HG02763 (cell line): Measurements from ENCODE around the gene DCUN1D4.

ENCODE experiments used
- ATAC-seq: cut with Tn5 transposase; IDR thresholded peaks from one replicate; pipeline ENCODE4 v1.9.1; 2021; ENCODE audit warnings: mild to moderate bottlenecking, moderate library complexity; ENCODE audit not compliant: unreplicated experiment

Gene DCUN1D4

DNA sequence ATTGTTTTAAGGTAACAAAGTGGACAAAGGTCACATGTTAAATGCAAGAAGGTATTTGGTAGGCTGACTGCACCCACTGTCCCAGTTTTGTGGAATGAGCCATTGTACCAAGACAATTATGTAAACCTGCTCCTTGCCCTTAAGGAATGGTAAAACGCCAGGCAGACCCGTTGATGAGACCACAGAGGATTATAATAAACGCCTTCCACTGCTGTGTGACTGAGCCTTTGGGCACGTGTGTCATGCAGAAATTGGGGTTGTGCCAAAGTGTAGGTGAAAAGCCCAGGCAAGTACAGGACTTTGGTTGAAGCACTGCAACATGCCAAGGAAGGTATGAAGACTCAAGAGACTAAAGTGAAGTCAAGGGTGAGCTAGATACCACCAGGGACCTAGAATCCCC lies 117.5 kb downstream of the DCUN1D4 start:
- no peak for ATAC-seq

DNA sequence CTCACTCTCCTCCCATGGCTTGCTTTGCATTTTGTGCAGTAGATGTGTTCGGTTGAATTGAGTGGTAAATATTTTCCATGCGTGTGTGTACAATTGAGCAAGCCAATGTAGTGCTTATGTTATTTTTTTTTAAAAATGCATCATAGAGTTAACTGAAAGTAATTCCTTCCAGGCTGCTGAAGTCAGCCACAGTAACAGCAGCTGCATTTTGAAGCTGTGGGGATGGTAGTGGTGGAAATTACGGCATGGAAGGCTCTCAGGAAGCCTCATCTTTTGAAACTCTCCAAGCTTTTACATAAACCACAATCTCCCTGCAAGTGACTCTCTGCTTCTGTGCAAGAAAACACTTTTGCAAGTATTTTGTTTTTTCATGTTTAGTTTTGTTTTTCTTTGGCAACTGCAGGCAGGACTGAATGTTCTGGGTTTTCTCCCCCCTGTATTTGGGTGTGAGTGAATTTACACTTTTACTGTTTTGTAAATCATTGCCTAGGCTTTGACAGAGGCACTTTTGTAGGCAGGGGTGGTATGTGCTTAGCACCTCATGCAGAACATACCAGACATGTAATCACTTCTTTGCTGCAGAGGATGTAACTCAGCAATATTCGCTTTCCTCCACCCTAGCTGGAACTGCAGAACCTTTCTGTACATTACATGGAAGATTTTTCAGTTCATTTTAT lies 121.0 kb downstream of the DCUN1D4 start:
- ATAC-seq, result no peak

DNA sequence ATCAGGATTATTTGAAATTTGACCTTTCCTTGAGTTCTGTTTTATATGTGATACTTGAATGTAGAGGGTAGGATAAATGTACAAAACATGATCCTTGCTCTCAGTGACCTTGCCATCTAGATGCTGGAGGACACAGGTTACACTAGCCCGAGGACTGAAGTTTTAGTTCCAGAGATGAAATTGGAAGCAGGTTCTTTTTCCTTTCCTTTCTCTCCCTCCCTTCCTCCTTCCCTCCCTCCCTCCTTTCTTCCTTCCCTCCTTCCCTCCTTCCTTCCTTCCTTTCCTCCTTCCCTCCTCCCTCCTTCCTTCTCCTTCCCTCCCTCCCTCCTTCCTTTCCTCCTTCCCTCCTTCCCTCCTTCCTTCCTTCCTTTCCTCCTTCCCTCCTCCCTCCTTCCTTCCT lies 122.9 kb downstream of the DCUN1D4 start:
- no peak for ATAC-seq
